Thyroid gland (tissue), 4 donors: ENCODE data around the gene IFI16. TPM values are rescaled to one million over a fixed set of nuclear protein-coding genes. Genes with fewer than 3 reads are reported as not detected.
"Not testable (repeated sequence)": the region's sequence is repeated elsewhere in the genome, so short reads cannot be mapped to it uniquely, and the experiment has no call there.

ENCODE experiments used
- DNase-seq, 2 donors: peaks; one replicate each; pipeline ENCODE4 v3.0.0-alpha.2; 2019
- H3K27ac ChIP-seq, 3 donors: fragments of 200-600 bp; sonication (generic); 1 replicate in 2 of 3; 2 replicates in 1 of 3; pipeline ENCODE4 v1.5.1; 2016 to 2019; ENCODE audit warnings: mild to moderate bottlenecking in 1 of 3, moderate library complexity in 1 of 3
- H3K27me3 ChIP-seq: fragments of 200-600 bp; sonication (generic); one replicate; pipeline ENCODE4 v1.5.1; 2019
- H3K36me3 ChIP-seq, 2 donors: fragments of 200-600 bp; sonication (generic); one replicate each; pipeline ENCODE4 v1.5.1; 2016 to 2019
- H3K4me1 ChIP-seq, 2 donors: fragments of 200-600 bp; sonication (generic); one replicate each; pipeline ENCODE4 v1.5.1; 2017 to 2019
- H3K4me3 ChIP-seq, 3 donors: fragments of 200-600 bp; sonication (generic); replicated peaks in 1 of 3; 1 replicate in 2 of 3; 2 replicates in 1 of 3; pipeline ENCODE4 v1.5.1; 2016; ENCODE audit warnings: mild to moderate bottlenecking in 1 of 3
- H3K9me3 ChIP-seq: fragments of 200-600 bp; sonication (generic); one replicate; pipeline ENCODE4 v1.5.1; 2017
- POLR2A ChIP-seq, 2 donors: fragments of 450-650 bp; IDR thresholded peaks; one replicate each; pipeline ENCODE4 v1.6.1; 2017; ENCODE audit warnings: antibody characterized with exemption in 2 of 2, mild to moderate bottlenecking in 2 of 2, moderate library complexity in 1 of 2
- WGBS, 2 donors: methylation state at CpG; one replicate each; pipeline ENCODE4 v1.1.5; 2017; 5-methylcytosine and 5-hydroxymethylcytosine counted together
- intact Hi-C: fragments of 100-400 bp; cut with DNase I; formaldehyde crosslinking; loops from one replicate; pipeline ENCODE4 v1.15.1; 2023
- total RNA-seq, 4 donors: library from RNA; depleted of rRNA; stranded (reverse); fragments of >200 nt; gene quantifications; one replicate each; pipeline ENCODE4 v1.2.3, GENCODE V29; 2016
- TF ChIP-seq, protein P1 (sequence below), 6 experiments: fragments of 200-600 bp in 3 of 6; fragments of 450-650 bp in 3 of 6; sonication (generic) in 3 of 6; IDR thresholded peaks; one replicate each; pipeline ENCODE4 v1.5.1; 2016 to 2019; ENCODE audit warnings: antibody characterized with exemption in 6 of 6, mild to moderate bottlenecking in 2 of 6, inconsistent platforms in 1 of 6, moderate library complexity in 1 of 6

Gene IFI16
- total RNA-seq, 4 donors from 2014 or later, result 29.8 to 110 (median 49.5) TPM

DNA sequence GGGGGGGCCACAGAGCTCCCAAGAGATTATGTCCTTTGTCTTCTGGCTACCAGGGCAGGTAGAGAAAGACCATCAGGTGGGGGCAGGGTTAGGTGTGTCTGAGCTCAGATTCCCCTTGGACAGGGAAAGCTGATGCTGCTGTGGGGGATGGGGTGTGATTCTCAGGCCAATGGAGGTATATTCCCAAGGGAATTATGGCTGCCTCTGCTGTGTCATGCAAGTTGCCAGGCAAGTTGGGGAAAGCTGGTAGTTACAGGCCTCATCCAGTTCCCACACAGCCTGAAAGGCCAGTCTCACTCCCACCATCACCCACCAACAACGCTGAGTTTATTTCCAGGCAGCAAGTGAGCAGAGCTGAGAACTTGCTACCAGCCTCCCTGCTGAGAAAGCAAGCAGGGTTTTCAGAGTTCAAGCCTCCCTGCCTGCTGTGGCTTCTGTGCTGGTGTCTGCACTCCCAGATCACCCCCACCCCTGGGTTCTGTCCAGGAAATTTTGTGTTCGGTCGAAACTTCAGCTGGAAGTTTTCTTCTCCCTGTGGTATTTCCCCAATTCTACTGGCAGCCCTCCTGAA lies 21.3 kb downstream of the IFI16 start:
- TF ChIP-seq, protein P1, sequence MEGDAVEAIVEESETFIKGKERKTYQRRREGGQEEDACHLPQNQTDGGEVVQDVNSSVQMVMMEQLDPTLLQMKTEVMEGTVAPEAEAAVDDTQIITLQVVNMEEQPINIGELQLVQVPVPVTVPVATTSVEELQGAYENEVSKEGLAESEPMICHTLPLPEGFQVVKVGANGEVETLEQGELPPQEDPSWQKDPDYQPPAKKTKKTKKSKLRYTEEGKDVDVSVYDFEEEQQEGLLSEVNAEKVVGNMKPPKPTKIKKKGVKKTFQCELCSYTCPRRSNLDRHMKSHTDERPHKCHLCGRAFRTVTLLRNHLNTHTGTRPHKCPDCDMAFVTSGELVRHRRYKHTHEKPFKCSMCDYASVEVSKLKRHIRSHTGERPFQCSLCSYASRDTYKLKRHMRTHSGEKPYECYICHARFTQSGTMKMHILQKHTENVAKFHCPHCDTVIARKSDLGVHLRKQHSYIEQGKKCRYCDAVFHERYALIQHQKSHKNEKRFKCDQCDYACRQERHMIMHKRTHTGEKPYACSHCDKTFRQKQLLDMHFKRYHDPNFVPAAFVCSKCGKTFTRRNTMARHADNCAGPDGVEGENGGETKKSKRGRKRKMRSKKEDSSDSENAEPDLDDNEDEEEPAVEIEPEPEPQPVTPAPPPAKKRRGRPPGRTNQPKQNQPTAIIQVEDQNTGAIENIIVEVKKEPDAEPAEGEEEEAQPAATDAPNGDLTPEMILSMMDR (IDR thresholded peaks at IDR 0.05), result no peak
- no peak for TF ChIP-seq POLR2A (IDR thresholded peaks at IDR 0.05)
- no peaks in the 10 kb centered on the region for H3K27me3 ChIP-seq
- no peaks in the 10 kb centered on the region for H3K9me3 ChIP-seq
- 50 to 64% methylated on average over 3 of the region's 3 CpGs for WGBS, 2 donors
- H3K36me3 ChIP-seq, result peaks cover 12 to 17% of the 10 kb centered on the region in 2 donors
- intact Hi-C loops, result no loop called here
- H3K4me1 ChIP-seq, result no peaks in the 10 kb centered on the region
- no peak overlapping the region for H3K27ac ChIP-seq
- no peak overlapping the region for H3K4me3 ChIP-seq
- no peak for DNase-seq

DNA sequence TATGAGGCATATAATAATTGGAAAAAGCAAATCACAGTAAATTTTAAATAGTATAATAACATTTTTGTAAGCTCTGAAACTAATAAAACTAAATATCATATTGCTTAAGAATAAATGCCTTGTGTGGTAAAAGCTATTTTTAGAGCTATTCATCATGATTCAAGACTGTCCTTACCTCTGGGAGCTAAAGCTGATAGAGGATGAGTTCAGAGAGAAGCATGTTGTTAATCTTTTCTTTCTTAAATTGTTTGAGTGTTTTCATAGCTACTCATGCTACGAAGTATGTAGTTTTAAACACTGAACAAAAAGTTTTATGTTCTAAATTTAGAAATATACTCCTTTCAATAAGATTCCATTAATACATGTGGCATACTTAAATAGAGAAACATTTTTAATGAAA lies 30.5 kb downstream of the IFI16 start:
- Histone ChIP-seq H3K4me3 (no peak overlapping the region), H3K27ac (no peak overlapping the region), H3K9me3 (no peaks in the 10 kb centered on the region), H3K27me3 (no peaks in the 10 kb centered on the region), H3K36me3 (peaks cover 0 to 26% of the 10 kb centered on the region in 2 donors), H3K4me1 (no peaks in the 10 kb centered on the region)
- 86 to 93% methylated on average over 1 of the region's 1 CpG for WGBS, 2 donors
- intact Hi-C loops, result no loop called here
- TF ChIP-seq, protein P1 (IDR thresholded peaks at IDR 0.05), result no peak
- no peak for TF ChIP-seq POLR2A (IDR thresholded peaks at IDR 0.05)
- DNase-seq, result no peak

DNA sequence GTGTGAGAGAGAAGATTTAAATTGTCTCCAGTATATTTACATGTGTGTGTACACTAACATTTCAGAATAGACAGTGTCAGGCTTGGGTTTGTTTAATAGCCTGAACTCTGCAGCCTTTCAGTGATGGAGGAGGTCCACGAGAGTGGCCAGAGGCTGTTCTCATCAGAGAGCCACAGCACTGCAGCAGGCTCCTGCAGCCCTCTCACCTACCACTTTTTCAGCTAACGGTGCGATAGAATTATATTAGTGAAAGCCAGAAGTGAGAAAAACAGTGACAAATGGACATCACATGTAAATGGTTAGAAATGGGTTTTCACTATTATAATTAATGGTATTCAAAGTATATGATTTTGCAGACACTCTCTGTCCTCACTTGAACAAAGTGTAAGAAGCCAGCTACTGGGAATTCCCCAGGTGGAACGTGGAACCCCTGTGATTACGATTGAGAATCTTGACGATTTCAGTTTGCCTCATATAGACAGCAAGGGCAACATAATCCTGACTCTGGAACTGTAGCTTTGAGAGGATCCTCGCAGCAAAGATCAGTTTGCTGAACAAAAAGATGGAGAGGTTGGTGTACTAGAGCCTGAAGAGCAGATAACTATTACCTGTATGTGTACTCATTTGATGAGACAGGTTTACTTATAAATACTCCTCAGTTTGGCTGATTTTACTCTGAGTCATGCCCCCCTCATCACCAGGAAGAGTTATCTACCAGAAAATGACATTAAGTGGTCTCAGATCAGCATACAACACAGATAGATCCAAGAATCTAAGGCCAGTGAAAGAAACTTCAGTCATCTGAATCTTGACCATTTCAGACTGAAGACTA lies 31.4 kb downstream of the IFI16 start:
- DNase-seq, result no peak
- Histone ChIP-seq H3K27me3 (no peaks in the 10 kb centered on the region), H3K27ac (no peak overlapping the region), H3K4me1 (no peaks in the 10 kb centered on the region), H3K4me3 (no peak overlapping the region), H3K36me3 (peaks cover 3 to 27% of the 10 kb centered on the region in 2 donors), H3K9me3 (no peaks in the 10 kb centered on the region)
- whole genome bisulfite sequencing, 2 donors, result 84 to 89% methylated on average over 7 of the region's 7 CpGs
- intact Hi-C loops, result no loop called here
- no peak for TF ChIP-seq POLR2A (IDR thresholded peaks at IDR 0.05)
- TF ChIP-seq, protein P1 (IDR thresholded peaks at IDR 0.05), result no peak

DNA sequence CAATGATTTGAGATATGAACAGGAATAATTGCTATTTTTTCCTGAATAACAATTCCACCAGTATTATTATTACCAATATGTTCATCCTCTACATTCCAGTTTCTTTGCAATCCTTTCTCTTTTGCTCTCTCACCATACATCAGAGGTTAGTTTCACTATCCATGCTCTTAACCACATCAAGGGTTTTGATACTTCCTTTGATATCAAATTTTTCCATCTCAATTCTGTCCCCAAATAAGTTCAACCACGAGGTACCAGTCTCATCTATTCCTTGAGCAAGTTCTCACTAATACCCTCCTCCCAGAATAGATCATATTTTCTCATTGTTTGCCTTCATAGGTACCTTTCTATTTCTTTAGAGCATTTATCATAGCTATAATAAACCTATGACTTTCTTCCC lies 36.8 kb downstream of the IFI16 start:
- not testable (repeated sequence) for H3K4me1 ChIP-seq, DNase-seq

DNA sequence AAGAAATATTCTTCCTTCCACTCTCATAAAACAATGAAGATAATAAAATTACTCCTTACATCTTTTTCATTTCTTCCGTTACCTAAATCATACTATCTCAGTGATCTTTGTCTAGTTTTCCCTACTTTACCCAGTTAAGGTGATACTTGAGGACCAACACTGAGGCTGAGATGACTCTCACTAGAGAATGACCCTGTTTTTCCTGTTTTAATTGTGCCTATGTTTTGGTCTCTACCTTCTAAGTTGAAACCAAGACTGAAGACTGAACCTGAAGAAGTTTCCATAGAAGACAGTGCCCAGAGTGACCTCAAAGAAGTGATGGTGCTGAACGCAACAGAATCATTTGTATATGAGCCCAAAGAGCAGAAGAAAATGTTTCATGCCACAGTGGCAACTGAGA lies 41.7 kb downstream of the IFI16 start:
- peaks cover 22 to 30% of the 10 kb centered on the region in 2 donors for H3K36me3 ChIP-seq
- no peak for DNase-seq
- H3K27ac ChIP-seq, result no peak overlapping the region
- intact Hi-C loops, result no loop called here
- H3K4me1 ChIP-seq, result no peaks in the 10 kb centered on the region
- WGBS, 2 donors, result 93 to 99% methylated on average over 2 of the region's 2 CpGs
- no peaks in the 10 kb centered on the region for H3K27me3 ChIP-seq
- no peak overlapping the region for H3K4me3 ChIP-seq
- no peaks in the 10 kb centered on the region for H3K9me3 ChIP-seq
- no peak for TF ChIP-seq POLR2A (IDR thresholded peaks at IDR 0.05)
- TF ChIP-seq, protein P1 (IDR thresholded peaks at IDR 0.05), result no peak

More for the DNA sequence above, 36.8 kb downstream of the IFI16 start:
- WGBS, 2 donors, result 54 to 69% methylated on average over 1 of the region's 1 CpG
- H3K36me3 ChIP-seq, result peaks cover 10 to 13% of the 10 kb centered on the region in 2 donors
- H3K9me3 ChIP-seq, H3K27ac ChIP-seq, intact Hi-C loops, H3K4me3 ChIP-seq, H3K27me3 ChIP-seq: not testable (repeated sequence)
